Lower lobe of right lung (tissue), 2 donors: ENCODE data around the gene ZNF267. TPM values are rescaled to one million over a fixed set of nuclear protein-coding genes. Genes with fewer than 3 reads are reported as not detected.
A peak's percentile ranks its signal among the peaks of the same experiment; 100 is the strongest.

Experiments
- ATAC-seq, 2 donors: fragments of 200-7000 bp; cut with Tn5 transposase; one replicate each; pipeline ENCODE4 v1.9.1; 2020 to 2022; ENCODE audit warnings: mild to moderate bottlenecking in 2 of 2, moderate library complexity in 2 of 2
- DNase-seq: peaks from one replicate; pipeline ENCODE4 v3.0.0-alpha.2; 2020
- H3K27ac ChIP-seq: fragments of 200-600 bp; one replicate; pipeline ENCODE4 v1.8.0; 2022
- H3K27me3 ChIP-seq: fragments of 200-600 bp; one replicate; pipeline ENCODE4 v1.8.0; 2022; ENCODE audit warnings: low read depth
- H3K36me3 ChIP-seq: fragments of 200-600 bp; one replicate; pipeline ENCODE4 v1.8.0; 2022; ENCODE audit warnings: mild to moderate bottlenecking
- H3K4me1 ChIP-seq: fragments of 200-600 bp; one replicate; pipeline ENCODE4 v1.8.0; 2022
- H3K4me3 ChIP-seq: fragments of 200-600 bp; one replicate; pipeline ENCODE4 v1.8.0; 2022; ENCODE audit warnings: mild to moderate bottlenecking
- H3K9me3 ChIP-seq: fragments of 200-600 bp; one replicate; pipeline ENCODE4 v1.8.0; 2022
- intact Hi-C: fragments of 100-400 bp; cut with DNase I; formaldehyde crosslinking; loops from one replicate; pipeline ENCODE4 v1.11.0; 2022
- total RNA-seq: library from RNA; stranded (reverse); fragmentation: NEBNext Ultra II Directional; extraction: Animal tissue kit (Norgen Biotek cat#: 25700); gene quantifications from one replicate; pipeline ENCODE4 v1.2.1, GENCODE V29; 2021
- TF ChIP-seq, protein P1 (sequence below): fragments of 200-600 bp; IDR thresholded peaks from one replicate; pipeline ENCODE4 v1.8.0; 2022; ENCODE audit warnings: antibody characterized with exemption, mild to moderate bottlenecking
- donor health status: DM: no; HTN: yes; CAD: no; lungs with severe emphysema.

ZNF267 gene
- total RNA-seq, 1 donor from 2014 or later, result 17.0 TPM

DNA sequence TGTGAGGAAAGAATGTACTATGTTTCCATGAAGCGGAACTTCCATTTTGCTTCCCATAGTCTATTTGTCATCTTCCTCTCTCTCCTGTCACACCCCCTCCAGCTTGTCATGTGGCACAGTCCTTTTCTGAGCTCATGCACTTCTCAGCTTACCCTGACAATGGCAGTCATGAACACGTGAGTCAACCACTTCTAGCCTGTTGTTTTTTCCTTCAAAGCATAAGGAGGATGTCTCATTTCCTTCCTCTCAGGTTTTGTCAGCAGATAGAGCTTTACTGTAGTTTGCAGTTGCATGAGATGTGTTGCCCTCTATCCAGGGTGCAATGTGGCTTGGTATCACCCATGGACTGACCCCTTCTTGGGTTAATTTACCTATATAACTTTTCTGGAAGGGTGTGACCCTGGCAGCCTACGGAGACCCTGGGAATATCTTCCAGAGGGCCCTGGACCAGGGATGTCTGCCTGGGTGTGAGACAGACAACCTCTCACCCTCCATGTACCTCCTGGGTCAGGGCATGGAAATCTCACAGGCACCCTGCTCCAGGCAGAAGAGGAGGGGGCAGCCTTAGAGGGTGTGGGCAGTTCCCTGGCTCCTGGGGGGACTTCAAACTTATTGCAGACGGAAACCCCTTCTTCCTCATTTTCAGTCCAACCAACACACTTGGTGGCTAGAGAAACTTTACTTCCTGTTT is 4.0 kb upstream of the ZNF267 start:
- Histone ChIP-seq H3K36me3 (no peaks in the 10 kb centered on the region), H3K27ac (peak overlapping the region; percentile 78), H3K9me3 (no peaks in the 10 kb centered on the region), H3K4me3 (no peak overlapping the region), H3K4me1 (peaks cover 26% of the 10 kb centered on the region), H3K27me3 (no peaks in the 10 kb centered on the region)
- intact Hi-C loops, result no loop called here
- TF ChIP-seq, protein P1, sequence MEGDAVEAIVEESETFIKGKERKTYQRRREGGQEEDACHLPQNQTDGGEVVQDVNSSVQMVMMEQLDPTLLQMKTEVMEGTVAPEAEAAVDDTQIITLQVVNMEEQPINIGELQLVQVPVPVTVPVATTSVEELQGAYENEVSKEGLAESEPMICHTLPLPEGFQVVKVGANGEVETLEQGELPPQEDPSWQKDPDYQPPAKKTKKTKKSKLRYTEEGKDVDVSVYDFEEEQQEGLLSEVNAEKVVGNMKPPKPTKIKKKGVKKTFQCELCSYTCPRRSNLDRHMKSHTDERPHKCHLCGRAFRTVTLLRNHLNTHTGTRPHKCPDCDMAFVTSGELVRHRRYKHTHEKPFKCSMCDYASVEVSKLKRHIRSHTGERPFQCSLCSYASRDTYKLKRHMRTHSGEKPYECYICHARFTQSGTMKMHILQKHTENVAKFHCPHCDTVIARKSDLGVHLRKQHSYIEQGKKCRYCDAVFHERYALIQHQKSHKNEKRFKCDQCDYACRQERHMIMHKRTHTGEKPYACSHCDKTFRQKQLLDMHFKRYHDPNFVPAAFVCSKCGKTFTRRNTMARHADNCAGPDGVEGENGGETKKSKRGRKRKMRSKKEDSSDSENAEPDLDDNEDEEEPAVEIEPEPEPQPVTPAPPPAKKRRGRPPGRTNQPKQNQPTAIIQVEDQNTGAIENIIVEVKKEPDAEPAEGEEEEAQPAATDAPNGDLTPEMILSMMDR, result no peak
- ATAC-seq (peak; percentile 74 to 88), DNase-seq (peak; percentile 57)

- Histone ChIP-seq H3K4me1 (peaks cover 38% of the 10 kb centered on the region), H3K27me3 (no peaks in the 10 kb centered on the region), H3K4me3 (no peak overlapping the region), H3K9me3 (no peaks in the 10 kb centered on the region), H3K27ac (no peak overlapping the region), H3K36me3 (no peaks in the 10 kb centered on the region)
- intact Hi-C loops, result no loop called here
- DNase-seq, result no peak
- no peak for ATAC-seq
- TF ChIP-seq, protein P1, result no peak
These were observed 2.8 kb upstream of the ZNF267 start for GRCh38 chr16:31870809-31871208.

GRCh38 chr16:31871510-31871909 is 2.1 kb upstream of the ZNF267 start:
- DNase-seq (no peak), ATAC-seq (no peak)
- Histone ChIP-seq H3K36me3 (no peaks in the 10 kb centered on the region), H3K27ac (no peak overlapping the region), H3K9me3 (no peaks in the 10 kb centered on the region), H3K4me3 (no peak overlapping the region), H3K4me1 (peaks cover 45% of the 10 kb centered on the region), H3K27me3 (no peaks in the 10 kb centered on the region)
- TF ChIP-seq, protein P1, result no peak
- intact Hi-C loops, result no loop called here

GRCh38 chr16:31872201-31872600 is 1.4 kb upstream of the ZNF267 start:
- intact Hi-C loops, result no loop called here
- Histone ChIP-seq H3K27ac (no peak overlapping the region), H3K27me3 (no peaks in the 10 kb centered on the region), H3K36me3 (no peaks in the 10 kb centered on the region), H3K9me3 (no peaks in the 10 kb centered on the region), H3K4me3 (no peak overlapping the region), H3K4me1 (peaks cover 52% of the 10 kb centered on the region)
- ATAC-seq (no peak), DNase-seq (no peak)
- TF ChIP-seq, protein P1, result no peak

DNA sequence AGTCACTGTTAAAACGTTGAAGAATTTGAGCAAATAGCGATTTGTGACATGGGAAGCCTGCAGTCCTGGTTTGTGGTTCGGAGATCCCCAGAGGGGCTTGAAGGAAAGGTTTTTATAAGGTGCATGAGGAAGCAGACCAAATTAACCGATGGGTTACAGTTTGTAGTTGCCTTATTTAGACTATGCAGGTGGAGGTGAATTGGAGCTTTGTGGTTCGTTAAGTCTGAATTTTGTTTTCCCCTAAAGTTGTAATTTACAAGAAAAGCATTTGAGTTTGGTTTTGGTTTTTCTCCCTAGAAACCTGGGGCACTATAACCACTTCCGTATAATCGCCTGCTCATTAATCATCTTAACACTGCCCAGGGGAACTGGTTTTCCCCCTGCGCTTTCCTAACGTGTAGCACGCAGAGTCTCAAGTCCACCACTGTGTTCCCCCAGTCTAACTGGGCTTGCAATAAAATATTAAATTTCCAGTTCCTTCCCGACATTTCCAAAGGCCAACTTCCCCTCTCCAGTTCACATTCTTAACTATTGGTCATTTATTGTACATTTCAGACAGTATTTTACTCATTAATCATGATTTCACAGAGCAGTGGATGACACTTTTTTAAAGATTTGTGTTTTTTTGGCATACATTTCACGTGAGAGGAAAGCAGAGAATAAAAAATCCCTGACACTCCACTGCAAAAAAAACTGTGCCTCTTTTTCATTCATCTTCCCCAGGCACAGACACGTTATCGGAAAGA is 932 bp downstream of the ZNF267 start:
- Histone ChIP-seq H3K27ac (peak overlapping the region; percentile 96), H3K9me3 (no peaks in the 10 kb centered on the region), H3K4me1 (peaks cover 56% of the 10 kb centered on the region), H3K27me3 (no peaks in the 10 kb centered on the region), H3K4me3 (peak overlapping the region; percentile 97), H3K36me3 (no peaks in the 10 kb centered on the region)
- TF ChIP-seq, protein P1, result no peak
- ATAC-seq, result peak; percentile 71 to 77
- no peak for DNase-seq
- intact Hi-C loops, result no loop called here
